Fibroblast of lung (primary cell): ENCODE data around the gene SLITRK6. TPM values are rescaled to one million over a fixed set of nuclear protein-coding genes. Genes with fewer than 3 reads are reported as not detected.

Source experiments
- DNase-seq, 2 donors: peaks; one replicate each; pipeline versions ENCODE4 v3.0.0 to v3.0.0-alpha.2; 2010; ENCODE audit warnings: low read depth in 2 of 2
- H2AFZ ChIP-seq: 2 replicates; pipeline ENCODE4 v1.5.1; 2012; ENCODE audit warnings: low read length, control low read depth, inconsistent platforms
- H3K27ac ChIP-seq: 2 replicates; pipeline ENCODE4 v1.5.1; 2011; ENCODE audit warnings: low read length, control low read depth; ENCODE audit not compliant: insufficient read depth
- H3K27me3 ChIP-seq: 2 replicates; pipeline ENCODE4 v1.5.1; 2011; ENCODE audit warnings: mild to moderate bottlenecking, low read length; ENCODE audit not compliant: control insufficient read depth, insufficient read depth
- H3K36me3 ChIP-seq: 2 replicates; pipeline ENCODE4 v1.5.1; 2011; ENCODE audit warnings: low read length; ENCODE audit not compliant: control insufficient read depth, insufficient read depth
- H3K4me1 ChIP-seq: 2 replicates; pipeline ENCODE4 v1.5.1; 2011; ENCODE audit warnings: low read length; ENCODE audit not compliant: control insufficient read depth, insufficient read depth; ENCODE audit errors: extremely low read depth
- H3K4me2 ChIP-seq: 2 replicates; pipeline ENCODE4 v1.5.1; 2011; ENCODE audit warnings: low read length, control low read depth; ENCODE audit not compliant: insufficient read depth; ENCODE audit errors: extremely low read depth
- H3K4me3 ChIP-seq, 4 experiments: fragments of 200-600 bp in 1 of 4; sonication (generic) in 1 of 4; replicated peaks in 1 of 4; 2 replicates each; pipeline ENCODE4 v1.5.1; 2011 to 2016; ENCODE audit warnings: low read length in 4 of 4, low read depth in 3 of 4, mild to moderate bottlenecking in 3 of 4, control low read depth in 2 of 4, inconsistent platforms in 1 of 4, mixed read lengths in 1 of 4; ENCODE audit not compliant: insufficient read depth in 1 of 4; ENCODE audit errors: control extremely low read depth in 1 of 4
- H3K79me2 ChIP-seq: 2 replicates; pipeline ENCODE4 v1.5.1; 2012; ENCODE audit warnings: mild to moderate bottlenecking, low read length, inconsistent platforms; ENCODE audit not compliant: control insufficient read depth, insufficient read depth
- H3K9ac ChIP-seq: 2 replicates; pipeline ENCODE4 v1.5.1; 2011; ENCODE audit warnings: mild to moderate bottlenecking, low read length, control low read depth; ENCODE audit not compliant: insufficient read depth
- H3K9me3 ChIP-seq: 2 replicates; pipeline ENCODE4 v1.5.1; 2012; ENCODE audit warnings: low read depth, low read length; ENCODE audit not compliant: control insufficient read depth, insufficient read depth
- H4K20me1 ChIP-seq: 2 replicates; pipeline ENCODE4 v1.5.1; 2011; ENCODE audit warnings: low read length; ENCODE audit not compliant: control insufficient read depth, insufficient read depth; ENCODE audit errors: extremely low read depth
- CTCF ChIP-seq, 2 donors: IDR thresholded peaks in 1 of 2; conservative IDR thresholded peaks in 1 of 2; 1 replicate in 1 of 2; 2 replicates in 1 of 2; pipeline ENCODE4 v1.5.1; 2011 to 2012; ENCODE audit warnings: low read length in 2 of 2, control low read depth in 1 of 2, inconsistent platforms in 1 of 2, low read depth in 1 of 2, mild to moderate bottlenecking in 1 of 2
- EZH2 ChIP-seq: IDR thresholded peaks from 2 replicates; pipeline ENCODE4 v1.5.1; 2012; ENCODE audit warnings: low read length, control low read depth, mild to moderate bottlenecking; ENCODE audit errors: missing control alignments
- polyA minus RNA-seq: library from RNA; depleted of rRNA, polyadenylated mRNA; stranded (reverse); fragments of >200 nt; gene quantifications from 2 replicates; pipeline ENCODE4 v1.2.3, GENCODE V29; 2011; ENCODE audit warnings: low replicate concordance
- polyA plus RNA-seq, 2 donors: library from polyadenylated mRNA; depleted of rRNA in 1 of 2; stranded (reverse) in 1 of 2; unstranded in 1 of 2; fragments of >200 nt; gene quantifications; 2 replicates each; pipeline ENCODE4 v1.2.1, GENCODE V29; 2011 to 2012; ENCODE audit warnings: missing spikeins in 1 of 2
- total RNA-seq: library from RNA; depleted of rRNA; stranded (reverse); fragments of >200 nt; gene quantifications from 2 replicates; pipeline ENCODE4 v1.2.1, GENCODE V29; 2014

Gene SLITRK6
- 14.6 and 39.5 TPM in 2 replicates for total RNA-seq
- 2.0 and 3.3 TPM in 2 replicates for polyA plus RNA-seq
- 1.4 and 1.5 TPM in 2 replicates for polyA plus RNA-seq (2012)
- 2.0 TPM in 1 of 2 replicates, not detected in the other for polyA minus RNA-seq

DNA sequence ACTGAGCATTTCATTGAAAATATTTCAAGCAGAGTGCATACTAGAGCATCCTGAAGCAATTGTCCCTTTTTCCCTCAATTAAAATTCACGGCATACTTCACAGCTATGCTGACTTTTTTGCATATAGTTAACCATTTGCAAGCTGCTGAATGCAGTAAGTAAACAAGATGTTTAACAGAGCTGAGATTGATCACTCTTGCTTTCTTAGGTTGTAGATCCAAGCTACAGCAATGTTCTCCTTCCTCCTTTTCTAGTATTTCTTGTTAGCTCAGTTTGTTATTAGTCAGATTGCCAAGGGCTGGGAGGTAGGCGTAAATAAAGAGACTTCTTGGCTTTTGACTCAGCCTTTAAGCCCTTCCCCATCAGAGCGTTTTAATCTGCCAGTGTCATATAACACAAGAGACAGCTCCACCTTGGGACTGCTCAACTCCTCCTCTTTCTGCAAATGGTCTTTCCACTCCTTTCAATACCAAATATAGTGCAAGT, at the start of gene SLITRK6:
TSS of gene SLITRK6 (minus strand) at position 323 of the 486 bp plus-strand sequence. CDS start 2,911 bp downstream, outside the sequence.
- Histone ChIP-seq H3K4me2 (peak within 1 kb of the TSS; percentile 49), H3K4me1 (no peaks in the 10 kb centered on the region), H3K36me3 (no peaks in the 10 kb centered on the region), H3K27me3 (no peaks in the 10 kb centered on the region), H4K20me1 (no peaks in the 10 kb centered on the region), H3K4me3 (peak within 1 kb of the TSS in 3 of 4 experiments; percentile 2 to 70 (median 57)), H2AFZ (no peak within 1 kb of the TSS), H3K27ac (no peak within 1 kb of the TSS), H3K9ac (no peak within 1 kb of the TSS), H3K79me2 (no peaks in the 10 kb centered on the region), H3K9me3 (no peaks in the 10 kb centered on the region)
- peak; percentile 84 to 91 for DNase-seq
- TF ChIP-seq EZH2 (no peak), CTCF (conservative IDR thresholded peaks at IDR 0.05 in 1 of 2, IDR thresholded peaks at IDR 0.05 in 1 of 2; ENCODE audit: low read depth in 1 of 2, low read length in 2 of 2) (peak in 1 of 2 donors; percentile 28)

- H4K20me1 ChIP-seq: no peaks in the 10 kb centered on the region
- H3K9me3 ChIP-seq: no peaks in the 10 kb centered on the region
- DNase-seq: no peak
- H3K9ac ChIP-seq: no peak overlapping the region
- no peak overlapping the region for H3K27ac ChIP-seq
- no peak overlapping the region for H3K4me3 ChIP-seq
- no peaks in the 10 kb centered on the region for H3K79me2 ChIP-seq
- no peaks in the 10 kb centered on the region for H3K4me1 ChIP-seq
- no peaks in the 10 kb centered on the region for H3K27me3 ChIP-seq
- H3K36me3 ChIP-seq: no peaks in the 10 kb centered on the region
- no peak overlapping the region for H2AFZ ChIP-seq
- H3K4me2 ChIP-seq: no peak overlapping the region
- TF ChIP-seq EZH2: no peak
- no peak for TF ChIP-seq CTCF (conservative IDR thresholded peaks at IDR 0.05 in 1 of 2, IDR thresholded peaks at IDR 0.05 in 1 of 2; ENCODE audit: low read depth in 1 of 2, low read length in 2 of 2)
Observed at GRCh38 chr13:85847012-85847411, 47.8 kb upstream of the SLITRK6 start.

DNA sequence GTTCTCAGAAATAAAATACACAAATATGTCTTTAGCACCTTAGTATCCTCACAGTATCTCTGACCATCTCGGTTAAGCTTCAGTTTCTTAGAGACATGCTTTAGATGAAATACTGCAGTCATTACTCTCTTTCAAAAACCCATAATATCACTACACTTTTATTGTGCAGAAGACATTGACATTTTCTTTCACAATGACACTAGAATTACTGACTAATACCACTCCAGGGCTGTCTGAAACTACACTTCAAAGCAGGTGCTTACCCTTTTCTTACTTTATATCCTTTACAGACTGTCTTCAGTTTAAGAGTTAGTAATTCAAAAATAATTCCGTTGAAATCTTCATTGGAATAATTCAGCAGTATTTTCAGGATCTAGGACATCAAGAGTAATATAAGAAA, 42.2 kb upstream of the SLITRK6 start:
- Histone ChIP-seq H3K27me3 (no peaks in the 10 kb centered on the region), H3K79me2 (no peaks in the 10 kb centered on the region), H4K20me1 (no peaks in the 10 kb centered on the region), H3K4me1 (no peaks in the 10 kb centered on the region), H3K36me3 (no peaks in the 10 kb centered on the region), H2AFZ (no peak overlapping the region), H3K4me2 (no peak overlapping the region), H3K9me3 (no peaks in the 10 kb centered on the region), H3K27ac (no peak overlapping the region), H3K4me3 (no peak overlapping the region), H3K9ac (no peak overlapping the region)
- DNase-seq: no peak
- TF ChIP-seq EZH2 (no peak), CTCF (conservative IDR thresholded peaks at IDR 0.05 in 1 of 2, IDR thresholded peaks at IDR 0.05 in 1 of 2; ENCODE audit: low read depth in 1 of 2, low read length in 2 of 2) (no peak)
